Natural killer cell treated with Interleukin-12 subunit alpha and Interleukin-12 subunit beta and Interleukin-15 and Interleukin-18, amount 100 ng/mL, for 72 hours (primary cell): ENCODE data around the gene ARPC1B. TPM values are rescaled to one million over a fixed set of nuclear protein-coding genes. Genes with fewer than 3 reads are reported as not detected.

Experiments
- ATAC-seq, 2 donors: fragments of 150-1000 bp; cut with Tn5 transposase in 1 of 2; sonication (Bioruptor Pico), chemical (Tn5 transposase) in 1 of 2; 2 replicates each; pipeline ENCODE4 v1.10.0; 2021
- DNase-seq: peaks from one replicate; pipeline ENCODE4 v3.0.0; 2022; ENCODE audit warnings: low spot score
- H3K27ac Mint-ChIP-seq, 2 donors: 1 replicate in 1 of 2; 2 replicates in 1 of 2; pipeline ENCODE4 v1.8.0; 2022; ENCODE audit warnings: mixed read lengths in 2 of 2, mild to moderate bottlenecking in 1 of 2, moderate library complexity in 1 of 2
- H3K27me3 Mint-ChIP-seq, 2 donors: 1 replicate in 1 of 2; 2 replicates in 1 of 2; pipeline ENCODE4 v1.8.0; 2022; ENCODE audit warnings: mixed read lengths in 2 of 2
- H3K36me3 Mint-ChIP-seq: one replicate; pipeline ENCODE4 v1.8.0; 2022; ENCODE audit warnings: mixed read lengths
- H3K4me1 Mint-ChIP-seq, 2 donors: 1 replicate in 1 of 2; 2 replicates in 1 of 2; pipeline ENCODE4 v1.8.0; 2022; ENCODE audit warnings: low read depth in 2 of 2, mixed read lengths in 2 of 2, mild to moderate bottlenecking in 1 of 2
- H3K4me3 Mint-ChIP-seq: one replicate; pipeline ENCODE4 v1.8.0; 2022; ENCODE audit warnings: mixed read lengths
- H3K9me3 Mint-ChIP-seq: 2 replicates; pipeline ENCODE4 v1.8.0; 2022; ENCODE audit warnings: mixed read lengths
- total RNA-seq, 2 donors: library from RNA; stranded (reverse); gene quantifications; one replicate each; pipeline ENCODE4 v1.2.3, GENCODE V29; 2022

ARPC1B gene
- total RNA-seq, 2 donors from 2014 or later, result 286 to 366 TPM

DNA sequence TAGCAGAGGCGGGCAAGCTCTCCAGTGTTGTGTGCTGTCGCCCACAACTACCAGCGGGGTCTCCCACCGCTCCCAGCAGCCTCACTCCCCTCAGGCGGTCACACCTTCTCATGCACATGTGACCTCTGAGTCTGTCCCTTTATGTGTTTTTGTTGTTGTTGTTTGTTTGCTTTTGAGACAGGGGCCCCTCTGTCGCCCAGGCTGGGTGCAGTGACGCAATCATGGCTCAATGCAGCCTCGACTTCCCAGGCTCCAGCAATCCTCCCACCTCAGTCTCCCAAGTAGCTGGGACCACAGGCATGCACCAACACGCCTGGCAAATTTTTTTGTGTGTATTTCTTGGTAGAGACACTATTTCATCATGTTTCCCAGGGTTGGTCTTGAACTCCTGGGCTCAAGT lies 65.7 kb downstream of the ARPC1B start:
- no peaks in the 10 kb centered on the region for H3K9me3 Mint-ChIP-seq
- peak overlapping the region; percentile 98 for H3K4me3 Mint-ChIP-seq
- H3K27ac Mint-ChIP-seq, result peak overlapping the region in 1 of 2 donors; percentile 88
- H3K27me3 Mint-ChIP-seq, result no peaks in the 10 kb centered on the region
- DNase-seq (no peak), ATAC-seq (no peak)
- H3K4me1 Mint-ChIP-seq, result peaks cover 20 to 29% of the 10 kb centered on the region in 2 donors
- H3K36me3 Mint-ChIP-seq, result peaks cover 8% of the 10 kb centered on the region

Other genes with a start within 250 kb of the ARPC1B start
- gene SMURF1, start 230.6 kb upstream of the ARPC1B start, total RNA-seq, result 10 to 100 TPM; 19.9 to 27.1 TPM
- gene KPNA7, start 166.6 kb upstream of the ARPC1B start, total RNA-seq, result not detected
- not detected for gene MYH16, start 101.9 kb upstream of the ARPC1B start, total RNA-seq
- gene ARPC1A, start 48.8 kb upstream of the ARPC1B start, total RNA-seq, result 10 to 100 TPM; 72.4 to 88.0 TPM
- gene PDAP1, start 33.9 kb downstream of the ARPC1B start, total RNA-seq, result 100 to 1,000 TPM; 114 to 145 TPM
- 100 to 1,000 TPM; 145 to 147 TPM for gene BUD31, start 34.2 kb downstream of the ARPC1B start, total RNA-seq
- 10 to 100 TPM in 1 of 2 donors, 1 to 10 TPM in 1; 5.9 to 15.3 TPM for gene PTCD1, start 64.1 kb downstream of the ARPC1B start, total RNA-seq
- gene CPSF4, start 64.2 kb downstream of the ARPC1B start, total RNA-seq, result 10 to 100 TPM; 51.1 to 91.1 TPM
- 100 to 1,000 TPM; 167 to 319 TPM for gene ATP5MF, start 91.4 kb downstream of the ARPC1B start, total RNA-seq
- gene ZNF789, start 98.2 kb downstream of the ARPC1B start, total RNA-seq, result 10 to 100 TPM; 15.3 to 38.5 TPM
- 10 to 100 TPM; 62.0 to 70.5 TPM for gene ZNF394, start 125.6 kb downstream of the ARPC1B start, total RNA-seq
- 10 to 100 TPM; 11.5 to 13.3 TPM for gene ZKSCAN5, start 129.9 kb downstream of the ARPC1B start, total RNA-seq
- 1 to 10 TPM; 2.7 to 4.3 TPM for gene FAM200A, start 177.4 kb downstream of the ARPC1B start, total RNA-seq
- gene ZNF655, start 183.9 kb downstream of the ARPC1B start, total RNA-seq, result 100 to 1,000 TPM; 111 to 115 TPM
- gene TMEM225B, start 223.5 kb downstream of the ARPC1B start, total RNA-seq, result 1 to 10 TPM in 1 of 2 donors, under 1 TPM in 1; 0.78 to 1.1 TPM
- 10 to 100 TPM; 26.5 to 33.3 TPM for gene ZSCAN25, start 242.2 kb downstream of the ARPC1B start, total RNA-seq